ENCODE measurements around the gene IL11.

- TF ChIP-seq CTCF (IDR thresholded peaks at IDR 0.05) = no peak
- TF ChIP-seq POLR2A (IDR thresholded peaks at IDR 0.05) = peak; percentile 72 to 80
Observed at GRCh38 chr19:55322204-55322885, 47.9 kb downstream of the IL11 start.

All from Peyer's patch (tissue), 4 donors.